Measurements from ENCODE around the gene CDHR5.

DNA sequence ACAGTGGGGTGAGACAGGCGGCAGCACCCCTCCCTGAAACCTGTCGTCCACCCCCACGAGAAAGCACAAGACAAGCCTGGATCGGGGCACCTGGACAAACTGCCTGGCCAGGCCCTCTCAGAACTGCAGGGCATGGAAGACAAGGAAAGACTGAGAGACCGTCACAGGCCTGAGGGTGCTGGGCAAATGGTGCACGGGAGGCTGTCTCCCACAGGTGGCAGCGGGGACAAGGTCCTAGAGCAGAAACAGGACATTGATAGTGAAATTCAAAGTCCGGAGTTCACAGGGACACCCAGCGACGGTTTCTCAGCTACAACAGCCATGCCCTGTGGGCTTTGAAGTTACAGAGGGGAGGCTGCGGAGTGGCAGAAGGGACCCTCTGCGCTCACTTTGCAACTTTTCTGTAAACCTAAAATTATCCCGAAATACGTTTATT, 33.0 kb upstream of the CDHR5 start:
- TF ChIP-seq POLR2A (IDR thresholded peaks at IDR 0.05) (no peak), CTCF (IDR thresholded peaks at IDR 0.05) (no peak)
